ENCODE data around the gene ROR1. TPM values are rescaled to one million over a fixed set of nuclear protein-coding genes. Genes with fewer than 3 reads are reported as not detected.
"Not testable (repeated sequence)": the region's sequence is repeated elsewhere in the genome, so short reads cannot be mapped to it uniquely, and the experiment has no call there.

The ROR1 gene
- polyA plus RNA-seq, 1 experiment = 7.1 TPM

DNA sequence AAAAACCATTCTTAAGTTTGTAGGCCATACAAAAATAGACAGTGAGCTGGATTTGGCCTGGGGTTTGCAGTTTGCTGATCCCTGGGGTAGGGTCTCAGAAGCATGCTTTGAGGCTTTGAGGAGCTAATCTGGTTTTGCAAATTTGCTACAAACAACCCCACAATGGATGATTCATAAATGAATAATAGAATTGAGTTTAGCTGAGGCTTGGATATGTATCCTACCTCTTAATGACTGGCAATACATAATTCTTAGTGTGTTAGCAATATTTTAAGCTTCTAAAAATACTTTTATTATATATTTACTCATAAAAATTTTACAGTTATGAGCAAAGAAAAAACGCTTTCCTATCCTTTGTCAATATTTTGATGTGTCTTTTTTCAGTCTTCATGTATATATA is 50.6 kb downstream of the ROR1 start:
- DNase-seq (ENCODE audit: low read depth, low spot score) = no peak
- H3K27me3 ChIP-seq (ENCODE audit: control insufficient read depth, insufficient read depth, low read length) = no peaks in the 10 kb centered on the region
- H3K27ac ChIP-seq (ENCODE audit: low read depth, low read length) = no peak overlapping the region
- H3K4me3 ChIP-seq (ENCODE audit: low read depth, low read length) = no peak overlapping the region
- ChIA-PET CTCF (interaction anchor here (0.6 to 0.9 kb wide), 2 partner anchors 18 to 94 kb away, joined by 3 to 4 read pairs; no protein-coding TSS in a partner anchor), POLR2A (no interaction called here)
- no peaks in the 10 kb centered on the region for H3K9me3 ChIP-seq (ENCODE audit: control insufficient read depth, insufficient read depth, low read length)
- TF ChIP-seq, protein P1, sequence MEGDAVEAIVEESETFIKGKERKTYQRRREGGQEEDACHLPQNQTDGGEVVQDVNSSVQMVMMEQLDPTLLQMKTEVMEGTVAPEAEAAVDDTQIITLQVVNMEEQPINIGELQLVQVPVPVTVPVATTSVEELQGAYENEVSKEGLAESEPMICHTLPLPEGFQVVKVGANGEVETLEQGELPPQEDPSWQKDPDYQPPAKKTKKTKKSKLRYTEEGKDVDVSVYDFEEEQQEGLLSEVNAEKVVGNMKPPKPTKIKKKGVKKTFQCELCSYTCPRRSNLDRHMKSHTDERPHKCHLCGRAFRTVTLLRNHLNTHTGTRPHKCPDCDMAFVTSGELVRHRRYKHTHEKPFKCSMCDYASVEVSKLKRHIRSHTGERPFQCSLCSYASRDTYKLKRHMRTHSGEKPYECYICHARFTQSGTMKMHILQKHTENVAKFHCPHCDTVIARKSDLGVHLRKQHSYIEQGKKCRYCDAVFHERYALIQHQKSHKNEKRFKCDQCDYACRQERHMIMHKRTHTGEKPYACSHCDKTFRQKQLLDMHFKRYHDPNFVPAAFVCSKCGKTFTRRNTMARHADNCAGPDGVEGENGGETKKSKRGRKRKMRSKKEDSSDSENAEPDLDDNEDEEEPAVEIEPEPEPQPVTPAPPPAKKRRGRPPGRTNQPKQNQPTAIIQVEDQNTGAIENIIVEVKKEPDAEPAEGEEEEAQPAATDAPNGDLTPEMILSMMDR (IDR thresholded peaks at IDR 0.05; ENCODE audit: low read depth, low read length) = no peak

DNA sequence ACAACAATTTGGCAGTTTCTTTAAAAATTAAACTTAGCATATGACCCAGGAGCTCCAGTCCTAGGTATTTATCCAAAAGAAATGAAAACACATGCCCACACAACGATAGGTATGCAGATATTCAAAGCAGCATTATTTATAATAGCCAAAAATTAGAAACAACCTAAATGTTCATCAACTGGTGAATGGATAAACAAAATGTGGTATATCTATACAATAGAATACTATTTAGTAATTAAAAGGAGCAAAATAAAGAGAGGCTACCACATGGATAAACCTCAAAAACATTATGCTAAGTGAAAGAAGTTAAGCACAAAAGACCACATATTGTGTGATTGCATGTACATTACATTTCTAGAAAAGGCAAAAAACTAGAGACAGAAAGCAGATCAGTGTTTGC is 51.3 kb downstream of the ROR1 start:
- TF ChIP-seq, protein P1 (IDR thresholded peaks at IDR 0.05; ENCODE audit: low read depth, low read length) = no peak
- Histone ChIP-seq H3K4me3 (ENCODE audit: low read depth, low read length) (no peak overlapping the region), H3K27ac (ENCODE audit: low read depth, low read length) (no peak overlapping the region), H3K9me3 (ENCODE audit: control insufficient read depth, insufficient read depth, low read length) (no peaks in the 10 kb centered on the region), H3K27me3 (ENCODE audit: control insufficient read depth, insufficient read depth, low read length) (no peaks in the 10 kb centered on the region)
- no peak for DNase-seq (ENCODE audit: low read depth, low spot score)
- CTCF ChIA-PET = no interaction called here
- POLR2A ChIA-PET = no interaction called here

DNA sequence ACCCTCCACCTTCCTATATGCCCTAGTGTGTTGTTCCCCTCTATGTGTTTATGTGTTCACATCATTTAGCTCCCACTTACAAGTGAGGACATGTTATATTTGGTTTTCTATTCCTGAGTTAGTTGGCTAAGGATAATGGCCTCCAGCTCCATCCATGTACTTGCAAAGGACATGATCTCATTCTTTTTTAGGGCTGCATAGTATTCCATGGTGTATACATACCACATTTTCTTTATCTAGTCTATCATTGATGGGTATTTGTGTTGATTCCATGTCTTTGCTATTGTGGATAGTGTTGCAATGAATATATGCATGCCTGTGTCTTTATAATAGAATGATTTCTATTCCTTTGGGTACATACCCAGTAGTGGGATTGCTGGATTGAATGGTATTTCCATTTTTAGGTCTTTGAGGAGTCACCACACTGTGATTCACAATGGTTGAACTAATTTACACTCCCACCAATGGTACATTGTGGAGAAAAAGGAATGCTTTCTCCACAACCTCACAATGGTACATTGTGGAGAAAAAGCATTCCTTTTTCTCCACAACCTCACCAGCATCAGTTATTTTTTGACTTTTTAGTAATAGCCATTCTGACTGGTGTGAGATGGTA is 52.5 kb downstream of the ROR1 start:
- H3K9me3 ChIP-seq (ENCODE audit: control insufficient read depth, insufficient read depth, low read length); H3K4me3 ChIP-seq (ENCODE audit: low read depth, low read length); POLR2A ChIA-PET; CTCF ChIA-PET; H3K27ac ChIP-seq (ENCODE audit: low read depth, low read length); DNase-seq (ENCODE audit: low read depth, low spot score); H3K27me3 ChIP-seq (ENCODE audit: control insufficient read depth, insufficient read depth, low read length): not testable (repeated sequence)

DNA sequence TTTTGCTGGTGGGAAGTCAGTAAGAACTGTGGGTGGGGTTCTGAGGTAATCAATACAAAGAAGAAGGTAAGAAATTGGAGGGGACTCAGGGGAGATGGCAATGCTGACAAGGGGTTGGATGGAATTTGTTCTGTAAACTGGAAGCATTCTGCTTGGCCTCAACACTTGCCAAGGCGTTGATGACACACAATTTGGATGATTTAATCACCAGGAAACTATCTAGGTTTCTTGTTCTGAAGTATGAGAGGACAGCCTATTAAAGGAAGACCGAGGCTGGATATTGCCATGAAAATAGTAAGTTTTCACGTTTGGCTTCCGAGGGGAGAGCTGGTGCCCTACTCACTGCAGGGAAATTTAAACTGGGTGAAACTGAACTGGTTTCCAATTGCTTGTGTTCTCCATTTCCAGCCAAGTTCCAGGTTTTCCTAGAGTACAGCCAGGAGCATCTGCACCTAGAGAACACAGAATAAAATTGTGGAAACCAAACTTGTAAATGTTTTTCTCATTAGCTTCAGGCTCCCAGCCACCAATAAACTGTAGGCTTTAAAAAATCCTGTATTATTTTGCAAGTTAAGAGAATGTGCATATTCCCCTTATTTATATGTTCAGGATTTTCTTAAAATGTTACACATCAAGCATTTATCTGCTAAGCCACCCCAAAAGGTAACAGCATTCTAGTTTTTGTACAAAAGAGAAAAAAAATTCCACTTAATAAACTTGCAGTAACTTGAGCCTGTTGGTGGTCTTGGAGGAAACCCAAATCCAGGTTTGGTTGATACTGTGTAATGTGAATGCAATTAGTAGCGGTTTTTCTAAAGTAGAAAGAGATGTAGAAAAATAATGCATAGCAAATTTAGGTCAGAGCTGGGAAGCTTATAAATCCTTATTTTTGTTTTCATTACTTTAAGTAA is 53.8 kb downstream of the ROR1 start:
- ChIA-PET CTCF (no interaction called here), POLR2A (no interaction called here)
- no peaks in the 10 kb centered on the region for H3K27me3 ChIP-seq (ENCODE audit: control insufficient read depth, insufficient read depth, low read length)
- DNase-seq (ENCODE audit: low read depth, low spot score) = no peak
- H3K4me3 ChIP-seq (ENCODE audit: low read depth, low read length) = no peak overlapping the region
- H3K9me3 ChIP-seq (ENCODE audit: control insufficient read depth, insufficient read depth, low read length) = no peaks in the 10 kb centered on the region
- H3K27ac ChIP-seq (ENCODE audit: low read depth, low read length) = no peak overlapping the region
- TF ChIP-seq, protein P1 (IDR thresholded peaks at IDR 0.05; ENCODE audit: low read depth, low read length) = no peak

DNA sequence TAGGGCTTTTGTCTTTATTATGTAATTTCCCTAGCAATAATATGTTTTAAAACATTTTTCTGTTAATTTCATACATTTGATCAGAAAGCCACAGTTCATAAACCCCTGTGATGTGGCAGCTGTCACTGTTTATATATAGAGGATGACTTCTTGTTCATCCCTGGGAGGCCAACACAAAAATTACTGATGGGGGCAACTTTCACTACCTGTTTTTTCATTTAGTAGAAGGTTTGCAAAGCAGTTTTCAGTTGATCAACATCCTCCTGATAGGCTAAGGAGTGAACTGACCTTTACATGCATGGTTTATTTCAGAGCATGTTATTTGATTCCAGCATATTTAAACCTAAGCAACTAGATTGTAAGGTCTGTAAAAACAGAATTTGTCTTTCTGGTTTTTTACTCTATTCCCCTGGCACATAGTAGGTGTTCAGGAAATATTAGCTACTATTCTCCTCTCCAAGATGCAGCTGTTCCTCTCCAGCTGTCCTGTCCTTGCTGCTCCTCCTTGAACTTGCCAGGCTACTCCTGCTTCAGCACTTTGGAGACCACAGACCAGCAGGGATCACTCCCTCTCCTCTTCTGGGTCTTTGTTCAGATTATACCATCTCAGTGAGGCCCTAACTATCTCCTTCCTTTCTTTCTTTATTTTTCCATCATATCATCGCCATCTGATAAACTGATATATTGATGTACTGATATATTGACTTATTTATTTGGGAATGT is 54.7 kb downstream of the ROR1 start:
- H3K27me3 ChIP-seq (ENCODE audit: control insufficient read depth, insufficient read depth, low read length) = peaks cover 2% of the 10 kb centered on the region
- no peak overlapping the region for H3K4me3 ChIP-seq (ENCODE audit: low read depth, low read length)
- no peak for DNase-seq (ENCODE audit: low read depth, low spot score)
- ChIA-PET CTCF (no interaction called here), POLR2A (no interaction called here)
- no peak overlapping the region for H3K27ac ChIP-seq (ENCODE audit: low read depth, low read length)
- TF ChIP-seq, protein P1 (IDR thresholded peaks at IDR 0.05; ENCODE audit: low read depth, low read length) = no peak
- H3K9me3 ChIP-seq (ENCODE audit: control insufficient read depth, insufficient read depth, low read length) = no peaks in the 10 kb centered on the region
